H9 (cell line): ENCODE results near the gene DXO. TPM values are rescaled to one million over a fixed set of nuclear protein-coding genes. Genes with fewer than 3 reads are reported as not detected.

Experiments
- DNase-seq: peaks from one replicate; pipeline ENCODE4 v3.0.0-alpha.2; 2017
- H2AFZ ChIP-seq: one replicate; pipeline ENCODE4 v1.6.1; 2013; ENCODE audit warnings: mild to moderate bottlenecking, low read length, control low read depth, moderate library complexity
- H2AK5ac ChIP-seq: 2 replicates; pipeline ENCODE4 v1.6.1; 2013; ENCODE audit warnings: low read length, control low read depth, mixed read lengths; ENCODE audit not compliant: insufficient read length
- H2BK120ac ChIP-seq: one replicate; pipeline ENCODE4 v1.6.1; 2013; ENCODE audit warnings: low read depth, mild to moderate bottlenecking, low read length, control low read depth, inconsistent platforms; ENCODE audit not compliant: poor library complexity, severe bottlenecking
- H2BK12ac ChIP-seq: 2 replicates; pipeline ENCODE4 v1.6.1; 2013; ENCODE audit warnings: low read length, control low read depth, mixed read lengths, low read depth; ENCODE audit not compliant: insufficient read length
- H2BK15ac ChIP-seq: 2 replicates; pipeline ENCODE4 v1.6.1; 2013; ENCODE audit warnings: low read depth, low read length, control low read depth
- H2BK20ac ChIP-seq: one replicate; pipeline ENCODE4 v1.6.1; 2013; ENCODE audit warnings: low read depth, mild to moderate bottlenecking, low read length, control low read depth, inconsistent platforms; ENCODE audit not compliant: poor library complexity, severe bottlenecking
- H2BK5ac ChIP-seq: 2 replicates; pipeline ENCODE4 v1.6.1; 2013; ENCODE audit warnings: low read length, control low read depth, mixed read lengths; ENCODE audit not compliant: insufficient read length
- H3K14ac ChIP-seq: 2 replicates; pipeline ENCODE4 v1.6.1; 2013; ENCODE audit warnings: low read length, control low read depth; ENCODE audit not compliant: insufficient read depth
- H3K18ac ChIP-seq: 2 replicates; pipeline ENCODE4 v1.6.1; 2013; ENCODE audit warnings: low read depth, mild to moderate bottlenecking, mixed read lengths, low read length, control low read depth; ENCODE audit not compliant: insufficient read length
- H3K23ac ChIP-seq: 2 replicates; pipeline ENCODE4 v1.6.1; 2013; ENCODE audit warnings: low read length, control low read depth, mixed read lengths, low read depth; ENCODE audit not compliant: insufficient read length
- H3K23me2 ChIP-seq: 2 replicates; pipeline ENCODE4 v1.6.1; 2013; ENCODE audit warnings: low read depth, mild to moderate bottlenecking, mixed read lengths, low read length, control low read depth; ENCODE audit not compliant: insufficient read length, poor library complexity, severe bottlenecking
- H3K27ac ChIP-seq: 2 replicates; pipeline ENCODE4 v1.5.1; 2013; ENCODE audit warnings: low read length, control low read depth, mixed read lengths, low read depth; ENCODE audit not compliant: insufficient read length
- H3K27me3 ChIP-seq: 2 replicates; pipeline ENCODE4 v1.6.1; 2013; ENCODE audit warnings: low read length, control low read depth, inconsistent platforms; ENCODE audit not compliant: insufficient read depth
- H3K4ac ChIP-seq: 2 replicates; pipeline ENCODE4 v1.6.1; 2013; ENCODE audit warnings: low read depth, mild to moderate bottlenecking, control low read depth, inconsistent platforms, low read length, moderate library complexity
- H3K4me1 ChIP-seq: 2 replicates; pipeline ENCODE4 v1.6.1; 2013; ENCODE audit warnings: low read length, control low read depth, inconsistent platforms; ENCODE audit not compliant: insufficient read depth
- H3K4me2 ChIP-seq: 2 replicates; pipeline ENCODE4 v1.6.1; 2013; ENCODE audit warnings: low read length, control low read depth, mixed read lengths; ENCODE audit not compliant: insufficient read length, insufficient read depth
- H3K56ac ChIP-seq: 2 replicates; pipeline ENCODE4 v1.6.1; 2013; ENCODE audit warnings: low read depth, mild to moderate bottlenecking, mixed read lengths, low read length, control low read depth; ENCODE audit not compliant: insufficient read length
- H3K79me1 ChIP-seq: 2 replicates; pipeline ENCODE4 v1.6.1; 2013; ENCODE audit warnings: low read depth, mild to moderate bottlenecking, moderate library complexity, low read length, control low read depth, inconsistent platforms; ENCODE audit not compliant: insufficient read depth, poor library complexity, severe bottlenecking
- H3K79me2 ChIP-seq: 2 replicates; pipeline ENCODE4 v1.6.1; 2013; ENCODE audit warnings: low read length, control low read depth, inconsistent platforms; ENCODE audit not compliant: insufficient read depth
- H3K9ac ChIP-seq: 2 replicates; pipeline ENCODE4 v1.6.1; 2013; ENCODE audit warnings: low read length, control low read depth, mixed read lengths; ENCODE audit not compliant: insufficient read length; ENCODE audit errors: extremely low read depth
- H3K9me3 ChIP-seq: one replicate; pipeline ENCODE4 v1.6.1; 2013; ENCODE audit warnings: low read depth, low read length, inconsistent platforms; ENCODE audit not compliant: control insufficient read depth
- H3T11ph ChIP-seq: one replicate; pipeline ENCODE4 v1.6.1; 2013; ENCODE audit warnings: mild to moderate bottlenecking, low read length, control low read depth, inconsistent platforms
- H4K20me1 ChIP-seq: one replicate; pipeline ENCODE4 v1.6.1; 2013; ENCODE audit not compliant: control insufficient read depth, insufficient read length, insufficient read depth
- H4K5ac ChIP-seq: 2 replicates; pipeline ENCODE4 v1.6.1; 2013; ENCODE audit warnings: low read depth, mild to moderate bottlenecking, mixed read lengths, low read length, control low read depth; ENCODE audit not compliant: insufficient read length
- H4K8ac ChIP-seq: replicated peaks from 2 replicates; pipeline ENCODE4 v1.6.1; 2013; ENCODE audit warnings: low read length, control low read depth, mixed read lengths, low read depth; ENCODE audit not compliant: insufficient read length
- H4K91ac ChIP-seq: 2 replicates; pipeline ENCODE4 v1.6.1; 2013; ENCODE audit warnings: low read depth, mild to moderate bottlenecking, moderate library complexity, mixed read lengths, low read length, control low read depth; ENCODE audit not compliant: insufficient read length
- H3K27ac Mint-ChIP-seq, 3 experiments: 2 replicates in 2 of 3; 3 replicates in 1 of 3; pipeline ENCODE4 v1.8.0; 2020 to 2021; ENCODE audit warnings: mixed read lengths in 3 of 3, mild to moderate bottlenecking in 1 of 3, moderate library complexity in 1 of 3
- H3K27me3 Mint-ChIP-seq: 2 replicates; pipeline ENCODE4 v1.8.0; 2021; ENCODE audit warnings: low read depth, mild to moderate bottlenecking, moderate library complexity, mixed read lengths
- H3K36me3 Mint-ChIP-seq, 3 experiments: 2 replicates in 2 of 3; 3 replicates in 1 of 3; pipeline ENCODE4 v1.8.0; 2020 to 2021; ENCODE audit warnings: low read depth in 3 of 3, mixed read lengths in 3 of 3; ENCODE audit not compliant: insufficient read depth in 1 of 3
- H3K4me1 Mint-ChIP-seq, 2 experiments: 2 replicates each; pipeline ENCODE4 v1.8.0; 2020; ENCODE audit warnings: mixed read lengths in 2 of 2
- H3K4me3 Mint-ChIP-seq, 2 experiments: 2 replicates in 1 of 2; 3 replicates in 1 of 2; pipeline ENCODE4 v1.8.0; 2020 to 2021; ENCODE audit warnings: mild to moderate bottlenecking in 2 of 2, mixed read lengths in 2 of 2, moderate library complexity in 1 of 2
- H3K9me3 Mint-ChIP-seq, 2 experiments: 2 replicates in 1 of 2; 3 replicates in 1 of 2; pipeline ENCODE4 v1.8.0; 2020; ENCODE audit warnings: mild to moderate bottlenecking in 2 of 2, mixed read lengths in 2 of 2, moderate library complexity in 1 of 2
- CTCF ChIP-seq: fragments of 200-600 bp; sonication (generic); conservative IDR thresholded peaks from 3 replicates; pipeline ENCODE4 v1.8.0; 2021; ENCODE audit warnings: antibody characterized with exemption, mild to moderate bottlenecking
- whole genome bisulfite sequencing: extraction: QIAGEN DNeasy Blood & Tissue Kit; methylation state at CpG from one replicate; pipeline ENCODE4 v1.1.7; 2013; ENCODE audit warnings: missing lambda C conversion rate, low lambda C conversion rate, mixed read lengths; ENCODE audit not compliant: insufficient read length; ENCODE audit errors: extremely low coverage; 5-methylcytosine and 5-hydroxymethylcytosine counted together
- total RNA-seq: library from RNA; stranded (reverse); gene quantifications from 2 replicates; pipeline ENCODE4 v1.2.1, GENCODE V29; 2021

DXO gene
- total RNA-seq, 1 experiment from 2014 or later = 21.6 TPM

DNA sequence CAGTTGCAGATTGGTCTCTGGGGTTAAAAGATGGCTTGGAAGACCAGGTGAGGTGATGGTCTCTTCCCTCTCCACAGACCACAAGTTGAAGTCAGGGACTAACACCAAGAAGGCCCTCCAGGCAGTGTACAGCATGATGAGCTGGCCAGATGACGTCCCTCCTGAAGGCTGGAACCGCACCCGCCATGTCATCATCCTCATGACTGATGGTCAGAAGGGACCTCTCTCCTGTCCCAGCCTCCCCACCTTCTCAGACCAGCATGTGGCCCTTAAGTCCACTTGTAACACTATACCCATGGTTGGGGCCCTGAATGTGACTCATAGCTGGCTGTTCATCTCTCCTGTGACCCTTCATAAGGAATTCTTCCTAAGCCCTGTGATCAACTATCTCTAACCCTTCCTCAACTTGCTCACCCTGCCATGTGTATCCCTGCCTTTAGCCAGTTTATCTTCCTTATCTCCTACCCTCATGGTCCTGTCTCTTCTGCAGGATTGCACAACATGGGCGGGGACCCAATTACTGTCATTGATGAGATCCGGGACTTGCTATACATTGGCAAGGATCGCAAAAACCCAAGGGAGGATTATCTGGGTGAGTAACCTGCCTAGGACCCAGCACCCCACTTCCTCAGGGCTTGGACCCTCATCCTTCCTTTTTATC is 23.1 kb downstream of the DXO start:
- H3K9me3 Mint-ChIP-seq = no peaks in the 10 kb centered on the region
- H2BK5ac ChIP-seq = no peak overlapping the region
- no peak overlapping the region for H3K4me2 ChIP-seq
- H4K20me1 ChIP-seq = peaks cover 2% of the 10 kb centered on the region
- H3K23ac ChIP-seq = no peak overlapping the region
- H3K23me2 ChIP-seq = no peaks in the 10 kb centered on the region
- H2BK12ac ChIP-seq = no peak overlapping the region
- no peak overlapping the region for H3K4ac ChIP-seq
- H2AFZ ChIP-seq = no peak overlapping the region
- H2BK15ac ChIP-seq = no peak overlapping the region
- no peak overlapping the region for H3K4me3 Mint-ChIP-seq
- no peak for TF ChIP-seq CTCF
- H4K8ac ChIP-seq = no peak overlapping the region
- H3K9ac ChIP-seq = no peak overlapping the region
- H2BK120ac ChIP-seq = no peak overlapping the region
- no peak for DNase-seq
- H4K5ac ChIP-seq = no peak overlapping the region
- H3K18ac ChIP-seq = no peak overlapping the region
- no peaks in the 10 kb centered on the region for H3K27me3 ChIP-seq
- H4K91ac ChIP-seq = no peak overlapping the region
- H2AK5ac ChIP-seq = no peak overlapping the region
- H3K14ac ChIP-seq = no peak overlapping the region
- no CpG with 5 or more reads among the region's 6 CpGs for WGBS
- no peak overlapping the region for H3K27ac ChIP-seq
- H3K27me3 Mint-ChIP-seq = peaks cover 43% of the 10 kb centered on the region
- no peaks in the 10 kb centered on the region for H3K79me1 ChIP-seq
- no peak overlapping the region for H3T11ph ChIP-seq
- no peaks in the 10 kb centered on the region for H3K4me1 ChIP-seq
- peaks cover 8 to 37% (median 21%) of the 10 kb centered on the region in 3 experiments; a peak in 6 of 7 replicates for H3K36me3 Mint-ChIP-seq
- peaks cover 5 to 8% of the 10 kb centered on the region in 2 experiments; a peak in 3 of 4 replicates for H3K4me1 Mint-ChIP-seq
- H3K9me3 ChIP-seq = no peaks in the 10 kb centered on the region
- H3K56ac ChIP-seq = no peak overlapping the region
- no peaks in the 10 kb centered on the region for H3K79me2 ChIP-seq
- peak overlapping the region in 1 of 3 experiments; percentile 3; a peak in 2 of 7 replicates for H3K27ac Mint-ChIP-seq
- no peak overlapping the region for H2BK20ac ChIP-seq
